Neuron (in vitro differentiated cells): ENCODE data around the gene C13orf46.

Experiments
- H2AFZ ChIP-seq: one replicate; pipeline ENCODE4 v1.6.1; 2013; ENCODE audit warnings: low read depth, mild to moderate bottlenecking, inconsistent platforms, low read length, moderate library complexity
- H3K27me3 ChIP-seq: one replicate; pipeline ENCODE4 v1.6.1; 2013; ENCODE audit warnings: low read length; ENCODE audit not compliant: insufficient read depth
- H3K36me3 ChIP-seq: one replicate; pipeline ENCODE4 v1.6.1; 2013; ENCODE audit warnings: low read length; ENCODE audit not compliant: insufficient read depth
- H3K4me1 ChIP-seq: one replicate; pipeline ENCODE4 v1.6.1; 2013; ENCODE audit warnings: low read length; ENCODE audit not compliant: insufficient read depth
- H3K4me3 ChIP-seq: 2 replicates; pipeline ENCODE4 v1.5.1; 2013; ENCODE audit warnings: mild to moderate bottlenecking, low read length, moderate library complexity
- H3K9me3 ChIP-seq: one replicate; pipeline ENCODE4 v1.6.1; 2013; ENCODE audit warnings: low read length

Gene C13orf46

DNA sequence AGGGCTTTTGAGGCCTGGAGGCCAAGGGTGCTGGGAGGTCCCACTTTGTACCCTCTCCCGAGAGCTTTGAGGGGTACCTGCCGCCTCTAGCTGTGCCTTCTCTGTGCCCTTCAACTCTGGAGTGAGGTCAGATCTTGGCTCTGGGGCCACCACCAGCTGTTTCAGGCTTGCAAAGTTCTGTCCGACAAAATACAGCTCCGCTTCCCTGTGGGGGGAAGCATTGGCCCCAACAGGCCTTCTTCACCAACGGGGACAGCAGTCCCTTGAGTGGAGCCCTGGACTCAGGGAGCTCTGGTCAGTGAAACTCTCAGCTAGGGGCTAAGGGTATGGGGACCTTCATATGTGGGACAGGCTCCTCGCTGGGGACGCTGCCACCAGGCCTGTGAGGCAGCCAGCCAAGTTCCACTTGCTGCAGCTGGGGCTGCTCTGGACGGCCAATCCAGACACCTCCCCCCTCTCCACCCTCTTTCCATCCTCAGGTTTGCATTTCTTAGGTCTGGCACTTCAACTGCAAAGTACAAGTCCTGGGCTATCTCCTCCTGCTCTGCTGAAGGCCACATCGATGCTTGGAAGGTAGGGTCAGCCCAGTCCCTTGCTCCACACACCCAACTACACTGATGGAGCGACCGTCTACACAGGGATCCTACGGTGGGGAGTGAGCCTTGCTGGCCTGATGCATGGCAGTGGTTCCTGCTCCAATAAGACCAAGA, 46.8 kb downstream of the C13orf46 start:
- Histone ChIP-seq H3K9me3 (peaks cover 4% of the 10 kb centered on the region), H3K36me3 (no peaks in the 10 kb centered on the region), H3K4me1 (no peaks in the 10 kb centered on the region), H2AFZ (no peak overlapping the region), H3K27me3 (no peaks in the 10 kb centered on the region), H3K4me3 (no peak overlapping the region)

DNA sequence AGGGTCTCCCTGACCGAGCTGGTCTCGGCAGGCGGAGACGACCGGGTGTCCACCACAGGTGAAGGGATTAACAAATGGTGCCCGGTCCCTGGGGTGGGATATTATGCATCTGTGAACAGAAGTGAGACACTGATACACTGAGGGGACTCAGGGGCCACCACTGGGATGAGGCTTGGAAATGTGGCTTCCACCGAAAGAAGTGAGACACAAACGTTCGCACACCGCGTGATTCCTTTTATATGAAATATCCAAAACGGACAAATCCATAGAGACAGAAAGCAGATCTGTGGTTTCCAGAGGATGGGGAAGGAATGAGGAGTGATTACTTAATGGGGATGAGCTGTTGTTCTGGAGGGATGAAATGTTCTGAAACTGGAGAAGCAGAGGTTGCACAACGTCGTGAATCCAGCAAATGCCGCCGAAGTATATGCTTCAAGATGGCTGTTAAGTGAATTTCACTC, 47.5 kb downstream of the C13orf46 start:
- Histone ChIP-seq H3K4me1 (no peaks in the 10 kb centered on the region), H3K27me3 (no peaks in the 10 kb centered on the region), H2AFZ (no peak overlapping the region), H3K9me3 (peaks cover 7% of the 10 kb centered on the region), H3K36me3 (no peaks in the 10 kb centered on the region), H3K4me3 (no peak overlapping the region)

- no peak overlapping the region for H3K4me3 ChIP-seq
- H2AFZ ChIP-seq, result no peak overlapping the region
- H3K9me3 ChIP-seq, result peaks cover 7% of the 10 kb centered on the region
- H3K36me3 ChIP-seq, result no peaks in the 10 kb centered on the region
- H3K4me1 ChIP-seq, result no peaks in the 10 kb centered on the region
- H3K27me3 ChIP-seq, result no peaks in the 10 kb centered on the region
These were observed 49.5 kb downstream of the C13orf46 start for GRCh38 chr13:113924184-113924901.

DNA sequence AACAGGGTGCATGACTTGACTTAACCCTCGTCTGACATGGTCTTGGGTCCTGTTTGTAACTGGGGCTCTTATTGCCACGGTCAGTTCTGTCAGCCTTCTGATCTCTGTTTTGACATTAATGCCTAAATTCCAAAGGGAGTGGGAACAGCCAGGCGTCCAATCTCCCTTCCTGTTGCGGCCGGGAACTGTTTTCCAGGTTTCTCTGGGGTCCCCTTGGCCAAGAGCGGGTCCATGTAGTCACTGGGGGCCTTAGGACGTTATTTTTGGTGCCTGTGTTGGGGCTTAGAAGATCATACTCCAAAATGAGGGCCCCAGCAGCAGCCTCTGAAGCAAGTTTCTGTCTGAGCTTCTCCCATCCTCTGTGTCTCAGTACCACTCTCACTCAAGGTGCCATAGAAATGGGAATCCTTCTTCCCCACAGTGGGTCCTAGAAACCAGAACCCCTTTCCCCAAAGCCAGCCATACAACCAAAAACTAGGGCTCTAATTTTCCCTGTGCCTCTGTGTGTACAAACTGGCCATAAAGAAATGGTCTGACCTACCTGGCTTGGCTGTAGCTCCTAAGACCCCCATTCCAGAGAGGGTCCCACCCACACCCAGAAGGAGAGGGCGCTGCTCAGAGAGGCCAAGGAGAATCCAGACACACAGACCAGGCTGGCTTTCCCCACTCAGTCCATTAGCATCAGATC, 50.4 kb downstream of the C13orf46 start:
- Histone ChIP-seq H3K9me3 (peaks cover 7% of the 10 kb centered on the region), H3K4me1 (no peaks in the 10 kb centered on the region), H3K27me3 (no peaks in the 10 kb centered on the region), H2AFZ (no peak overlapping the region), H3K4me3 (no peak overlapping the region), H3K36me3 (no peaks in the 10 kb centered on the region)

GRCh38 chr13:113922412-113923118, 51.3 kb downstream of the C13orf46 start:
- H3K4me3 ChIP-seq, result no peak overlapping the region
- H3K27me3 ChIP-seq, result no peaks in the 10 kb centered on the region
- no peaks in the 10 kb centered on the region for H3K4me1 ChIP-seq
- no peak overlapping the region for H2AFZ ChIP-seq
- H3K9me3 ChIP-seq, result peaks cover 7% of the 10 kb centered on the region
- H3K36me3 ChIP-seq, result no peaks in the 10 kb centered on the region

- Histone ChIP-seq H3K4me3 (no peak overlapping the region), H2AFZ (no peak overlapping the region), H3K4me1 (no peaks in the 10 kb centered on the region), H3K27me3 (no peaks in the 10 kb centered on the region), H3K9me3 (peaks cover 7% of the 10 kb centered on the region), H3K36me3 (no peaks in the 10 kb centered on the region)
These were observed 52.1 kb downstream of the C13orf46 start for GRCh38 chr13:113921763-113922162.

DNA sequence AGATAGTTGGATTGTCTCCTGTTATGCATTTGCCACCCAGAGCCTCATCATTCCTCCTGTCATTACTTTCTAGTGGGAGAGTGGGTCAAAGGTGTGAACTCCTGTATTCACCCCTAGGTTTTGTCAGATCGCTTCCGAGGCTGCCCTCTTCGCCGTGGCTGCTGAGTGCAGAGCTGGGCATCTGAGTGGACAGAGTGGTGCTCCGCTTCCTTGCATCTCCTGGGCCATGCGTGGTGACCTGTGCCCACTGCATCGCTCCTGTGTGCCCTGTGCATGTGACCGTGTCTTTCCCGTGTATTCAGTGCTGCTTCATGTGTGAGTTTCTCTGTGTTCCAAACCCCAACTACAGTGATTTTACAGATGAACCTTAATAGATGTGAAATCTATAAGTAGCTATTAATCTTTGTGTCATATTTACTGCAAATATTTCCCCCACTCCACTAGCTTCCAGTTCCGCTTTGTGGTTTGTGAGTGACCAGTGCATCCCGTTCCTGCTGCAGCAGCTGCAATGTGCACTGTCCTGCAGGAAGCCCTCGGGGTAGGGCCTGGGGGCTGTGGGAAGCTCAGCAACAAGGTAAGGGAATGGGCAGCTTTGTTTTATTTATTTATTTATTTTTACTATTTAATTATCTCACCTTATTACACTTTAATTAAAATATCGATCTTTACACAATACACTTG, 53.1 kb downstream of the C13orf46 start:
- Histone ChIP-seq H3K4me1 (no peaks in the 10 kb centered on the region), H3K27me3 (no peaks in the 10 kb centered on the region), H2AFZ (no peak overlapping the region), H3K9me3 (peaks cover 7% of the 10 kb centered on the region), H3K4me3 (no peak overlapping the region), H3K36me3 (no peaks in the 10 kb centered on the region)

- no peak overlapping the region for H3K4me3 ChIP-seq
- no peaks in the 10 kb centered on the region for H3K27me3 ChIP-seq
- no peak overlapping the region for H2AFZ ChIP-seq
- H3K4me1 ChIP-seq, result no peaks in the 10 kb centered on the region
- H3K36me3 ChIP-seq, result no peaks in the 10 kb centered on the region
- H3K9me3 ChIP-seq, result peaks cover 7% of the 10 kb centered on the region
These were observed 53.9 kb downstream of the C13orf46 start for GRCh38 chr13:113919761-113920559.

- H3K27me3 ChIP-seq, result peaks cover 2% of the 10 kb centered on the region
- peaks cover 7% of the 10 kb centered on the region for H3K9me3 ChIP-seq
- H2AFZ ChIP-seq, result no peak overlapping the region
- H3K4me3 ChIP-seq, result no peak overlapping the region
- no peaks in the 10 kb centered on the region for H3K36me3 ChIP-seq
- no peaks in the 10 kb centered on the region for H3K4me1 ChIP-seq
These were observed 54.7 kb downstream of the C13orf46 start for GRCh38 chr13:113918981-113919701.

- Histone ChIP-seq H3K36me3 (no peaks in the 10 kb centered on the region), H2AFZ (no peak overlapping the region), H3K4me1 (no peaks in the 10 kb centered on the region), H3K27me3 (peaks cover 2% of the 10 kb centered on the region), H3K9me3 (peaks cover 7% of the 10 kb centered on the region), H3K4me3 (no peak overlapping the region)
These were observed 55.3 kb downstream of the C13orf46 start for GRCh38 chr13:113918580-113918979.

DNA sequence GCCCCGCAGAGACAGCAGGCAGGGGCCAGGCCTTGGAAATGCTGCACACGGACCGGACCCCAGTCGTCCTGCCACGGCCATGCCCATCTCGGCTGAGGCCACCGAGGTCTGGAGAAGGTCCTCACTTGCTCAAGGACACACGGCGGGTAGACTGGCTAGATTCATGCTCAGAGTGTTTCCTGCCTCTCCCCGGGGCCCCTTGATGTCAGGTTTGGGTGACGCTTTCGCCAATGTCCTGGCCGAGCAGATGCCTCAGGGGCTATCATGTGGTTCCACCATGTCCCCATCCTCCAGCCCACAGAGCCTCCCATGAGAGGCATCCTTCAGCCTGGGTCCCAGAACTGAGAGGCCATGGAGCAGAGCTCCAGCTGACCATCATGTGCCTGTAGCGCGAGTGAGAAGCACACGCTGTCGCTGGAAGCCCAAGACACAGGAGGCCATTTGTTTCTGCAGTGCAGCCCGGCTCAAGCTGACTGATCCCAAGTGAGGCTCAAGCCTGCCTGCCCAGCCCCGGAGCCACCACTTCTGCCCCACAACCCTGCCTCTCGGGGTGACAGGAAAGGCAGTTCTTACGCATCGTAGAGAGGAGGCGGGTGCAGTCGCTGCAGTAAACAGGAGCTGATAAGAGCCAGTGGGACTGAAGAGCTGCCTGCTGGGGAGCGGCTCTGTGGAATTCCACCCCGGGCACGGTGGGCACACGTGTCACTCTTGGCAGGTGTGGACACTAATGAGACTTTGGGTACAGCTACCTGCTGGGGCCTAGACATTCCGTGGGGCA, 56.1 kb downstream of the C13orf46 start:
- Histone ChIP-seq H3K27me3 (peaks cover 2% of the 10 kb centered on the region), H2AFZ (no peak overlapping the region), H3K4me1 (no peaks in the 10 kb centered on the region), H3K36me3 (no peaks in the 10 kb centered on the region), H3K4me3 (no peak overlapping the region), H3K9me3 (peaks cover 7% of the 10 kb centered on the region)
